DOHH2 (cell line): ENCODE results near the gene MEGF11.
A peak's percentile ranks its signal among the peaks of the same experiment; 100 is the strongest.

Experiments used
- H3F3A ChIP-seq: fragments of 200-600 bp; sonication (generic), shearing (Covaris generic); 2 replicates; pipeline ENCODE4 v1.6.0; 2016; ENCODE audit warnings: antibody characterized with exemption, mild to moderate bottlenecking; ENCODE audit not compliant: control insufficient read depth, insufficient read depth
- H3K27ac ChIP-seq: fragments of 200-600 bp; sonication (generic); 2 replicates; pipeline ENCODE4 v1.5.1; 2014; ENCODE audit warnings: low read depth, mild to moderate bottlenecking, low read length, moderate library complexity
- H3K27me3 ChIP-seq: fragments of 200-600 bp; sonication (generic); 2 replicates; pipeline ENCODE4 v1.6.1; 2014; ENCODE audit warnings: mild to moderate bottlenecking, low read length, mixed read lengths; ENCODE audit not compliant: control insufficient read depth
- H3K36me3 ChIP-seq: fragments of 200-600 bp; sonication (generic); 2 replicates; pipeline ENCODE4 v1.6.1; 2014; ENCODE audit warnings: mild to moderate bottlenecking, low read length, moderate library complexity, mixed read lengths; ENCODE audit not compliant: control insufficient read depth
- H3K4me1 ChIP-seq: fragments of 200-600 bp; sonication (generic); 2 replicates; pipeline ENCODE4 v1.6.1; 2014; ENCODE audit warnings: mild to moderate bottlenecking, low read length, mixed read lengths; ENCODE audit not compliant: control insufficient read depth
- H3K4me2 ChIP-seq: fragments of 200-600 bp; sonication (generic); 2 replicates; pipeline ENCODE4 v1.6.0; 2014; ENCODE audit warnings: mild to moderate bottlenecking, low read length, moderate library complexity
- H3K4me3 ChIP-seq: fragments of 200-600 bp; sonication (generic); 2 replicates; pipeline ENCODE4 v1.5.1; 2014; ENCODE audit warnings: mild to moderate bottlenecking, low read length, mixed read lengths
- H3K79me2 ChIP-seq: fragments of 200-600 bp; sonication (generic); 2 replicates; pipeline ENCODE4 v1.6.1; 2014; ENCODE audit warnings: mild to moderate bottlenecking, low read length, mixed read lengths; ENCODE audit not compliant: control insufficient read depth
- H3K9me2 ChIP-seq: fragments of 200-600 bp; sonication (generic); replicated peaks from 2 replicates; pipeline ENCODE4 v1.6.1; 2014; ENCODE audit warnings: mild to moderate bottlenecking, low read length, mixed read lengths; ENCODE audit not compliant: control insufficient read depth
- H3K9me3 ChIP-seq: fragments of 200-600 bp; sonication (generic); 2 replicates; pipeline ENCODE4 v1.6.1; 2014; ENCODE audit warnings: antibody characterized with exemption, low read length, mixed read lengths; ENCODE audit not compliant: control insufficient read depth, insufficient read depth
- H4K20me1 ChIP-seq: fragments of 200-600 bp; sonication (generic); 2 replicates; pipeline ENCODE4 v1.6.0; 2014; ENCODE audit warnings: low read depth, mild to moderate bottlenecking, antibody characterized with exemption, low read length, moderate library complexity; ENCODE audit not compliant: control insufficient read depth, insufficient read depth
- CTCF ChIP-seq: fragments of 200-600 bp; sonication (generic); IDR thresholded peaks from one replicate; pipeline ENCODE4 v1.5.1; 2014; ENCODE audit warnings: antibody characterized with exemption, mild to moderate bottlenecking, low read depth, low read length; ENCODE audit not compliant: poor library complexity, severe bottlenecking
- EZH2phosphoT487 ChIP-seq: fragments of 200-600 bp; sonication (generic); IDR thresholded peaks from 2 replicates; pipeline ENCODE4 v1.6.1; 2017; ENCODE audit warnings: borderline replicate concordance, mild to moderate bottlenecking, antibody characterized with exemption, low read length, moderate library complexity, mixed read lengths

The MEGF11 gene

GRCh38 chr15:66156310-66156975, 97.1 kb downstream of the MEGF11 start:
- Histone ChIP-seq H3K79me2 (peaks cover 81% of the 10 kb centered on the region), H3K27ac (peak overlapping the region; percentile 100), H3K9me3 (no peaks in the 10 kb centered on the region), H4K20me1 (no peaks in the 10 kb centered on the region), H3K4me2 (peak overlapping the region; percentile 98), H3K27me3 (no peaks in the 10 kb centered on the region), H3K9me2 (no peaks in the 10 kb centered on the region), H3K36me3 (peaks cover 59% of the 10 kb centered on the region), H3F3A (peaks cover 51% of the 10 kb centered on the region), H3K4me1 (peaks cover 98% of the 10 kb centered on the region), H3K4me3 (peak overlapping the region; percentile 81)
- TF ChIP-seq EZH2phosphoT487 (no peak), CTCF (peak; percentile 25)

GRCh38 chr15:66155065-66155464, 98.5 kb downstream of the MEGF11 start:
- Histone ChIP-seq H3K79me2 (peaks cover 81% of the 10 kb centered on the region), H3K9me3 (no peaks in the 10 kb centered on the region), H4K20me1 (0 out of 2 replicates have a peak, but pooled peaks cover 1% of the 10 kb centered on the region), H3K4me1 (peaks cover 98% of the 10 kb centered on the region), H3K27me3 (no peaks in the 10 kb centered on the region), H3K4me2 (peak overlapping the region; percentile 98), H3K27ac (peak overlapping the region; percentile 100), H3K4me3 (peak overlapping the region; percentile 81), H3F3A (peaks cover 41% of the 10 kb centered on the region), H3K36me3 (peaks cover 63% of the 10 kb centered on the region), H3K9me2 (no peaks in the 10 kb centered on the region)
- TF ChIP-seq CTCF: no peak
- TF ChIP-seq EZH2phosphoT487: no peak

- H3K79me2 ChIP-seq: peaks cover 81% of the 10 kb centered on the region
- H3K36me3 ChIP-seq: peaks cover 63% of the 10 kb centered on the region
- H3F3A ChIP-seq: peaks cover 41% of the 10 kb centered on the region
- no peak for TF ChIP-seq EZH2phosphoT487
- TF ChIP-seq CTCF: no peak
- H4K20me1 ChIP-seq: 0 out of 2 replicates have a peak, but pooled peaks cover 2% of the 10 kb centered on the region
- peak overlapping the region; percentile 100 for H3K27ac ChIP-seq
- H3K27me3 ChIP-seq: no peaks in the 10 kb centered on the region
- peak overlapping the region; percentile 98 for H3K4me2 ChIP-seq
- peak overlapping the region; percentile 81 for H3K4me3 ChIP-seq
- H3K9me2 ChIP-seq: no peaks in the 10 kb centered on the region
- H3K4me1 ChIP-seq: peaks cover 98% of the 10 kb centered on the region
- H3K9me3 ChIP-seq: no peaks in the 10 kb centered on the region
Measured at GRCh38 chr15:66154581-66154980, 99.0 kb downstream of the MEGF11 start.
